ENCODE measurements around the gene AGPAT1. TPM values are rescaled to one million over a fixed set of nuclear protein-coding genes. Genes with fewer than 3 reads are reported as not detected.
A peak's percentile ranks its signal among the peaks of the same experiment; 100 is the strongest.

The AGPAT1 gene
- total and polyA plus RNA-seq, 2 of the 13 experiments (the other 11 are each of a cell fraction or from before 2014, with no cell fraction given) = 51.3 to 139 TPM

- TF ChIP-seq POLR2A (IDR thresholded peaks at IDR 0.05; ENCODE audit: insufficient read depth in 1 of 2, low read depth in 2 of 2, low read length in 2 of 2) = peak in 1 of 2 experiments; percentile 36; a peak in 2 of 4 replicates
- TF ChIP-seq ZNF138 (CRISPR knock-in tag; IDR thresholded peaks at IDR 0.05; ENCODE audit: low read depth) = no peak
- 0 out of 2 replicates have a peak, but pooled peaks have one; percentile 6 for TF ChIP-seq STAG1 (CRISPR knock-in tag; IDR thresholded peaks at IDR 0.05)
- no peak for TF ChIP-seq ZNF143 (CRISPR knock-in tag; IDR thresholded peaks at IDR 0.05)
- TF ChIP-seq POLR2AphosphoS2 (IDR thresholded peaks at IDR 0.05; ENCODE audit: low read depth, low read length) = no peak
Observed at GRCh38 chr6:32181915-32182529, 6.1 kb upstream of the AGPAT1 start (continued).

GRCh38 chr6:32181148-32181702 is 5.3 kb upstream of the AGPAT1 start:
- Histone ChIP-seq H2AFZ (ENCODE audit: low read length) (no peak overlapping the region), H3K4me1 (ENCODE audit: insufficient read depth, low read length) (peaks cover 28% of the 10 kb centered on the region), H3K4me2 (ENCODE audit: low read depth, low read length) (no peak overlapping the region), H4K20me1 (ENCODE audit: insufficient read depth, low read length) (no peaks in the 10 kb centered on the region), H3K4me3 (replicated peaks in 1 of 3; ENCODE audit: insufficient read depth in 1 of 3, low read depth in 2 of 3, low read length in 3 of 3) (no peak overlapping the region), H3K9ac (ENCODE audit: insufficient read depth, low read depth, low read length) (no peak overlapping the region), H3K9me3 (ENCODE audit: low read length) (no peaks in the 10 kb centered on the region), H3K27ac (ENCODE audit: extremely low read length, insufficient read depth, low read length) (no peak overlapping the region), H3K79me2 (ENCODE audit: insufficient read depth, low read length) (peaks cover 20% of the 10 kb centered on the region), H3K27me3 (ENCODE audit: control insufficient read depth in 1 of 2, insufficient read depth in 2 of 2, low read length in 2 of 2) (no peaks in the 10 kb centered on the region), H3K36me3 (replicated peaks in 1 of 2; ENCODE audit: control insufficient read depth in 1 of 2, insufficient read depth in 2 of 2, low read length in 2 of 2) (peaks cover 20 to 33% of the 10 kb centered on the region in 2 experiments; a peak in 4 of 5 replicates)
- BruUV-seq (replicated peaks) = no TSS peak
- ATAC-seq (no peak), DNase-seq (ENCODE audit: low spot score) (no peak), FAIRE-seq (no peak)
- TF ChIP-seq RBFOX2 (IDR thresholded peaks at IDR 0.05; ENCODE audit: low read depth, low read length) (peak; percentile 54), ZNF562 (CRISPR knock-in tag; IDR thresholded peaks at IDR 0.05; ENCODE audit: borderline replicate concordance) (no peak), ZNF747 (CRISPR knock-in tag; IDR thresholded peaks at IDR 0.05; ENCODE audit: borderline replicate concordance) (0 out of 2 replicates have a peak, but pooled peaks have one; percentile 26), ZNF512B (CRISPR knock-in tag; IDR thresholded peaks at IDR 0.05; ENCODE audit: borderline replicate concordance) (no peak), KAT2B (IDR thresholded peaks at IDR 0.05; ENCODE audit: borderline replicate concordance, low read depth, low read length) (no peak), GATAD1 (CRISPR knock-in tag; IDR thresholded peaks at IDR 0.05) (no peak), AGO2 (optimal IDR thresholded peaks at IDR 0.05; ENCODE audit: low read depth, low read length) (peak; percentile 72), POLR2A (IDR thresholded peaks at IDR 0.05; ENCODE audit: insufficient read depth in 1 of 2, low read depth in 2 of 2, low read length in 2 of 2) (peak in 1 of 2 experiments; percentile 30; a peak in 1 of 4 replicates), ZC3H4 (CRISPR knock-in tag; IDR thresholded peaks at IDR 0.05; ENCODE audit: borderline replicate concordance) (no peak), MTA1 (CRISPR knock-in tag; IDR thresholded peaks at IDR 0.05; ENCODE audit: borderline replicate concordance) (0 out of 2 replicates have a peak, but pooled peaks have one; percentile 21), ZNF740 (CRISPR knock-in tag; IDR thresholded peaks at IDR 0.05) (no peak)
- TF ChIP-seq, protein P1, sequence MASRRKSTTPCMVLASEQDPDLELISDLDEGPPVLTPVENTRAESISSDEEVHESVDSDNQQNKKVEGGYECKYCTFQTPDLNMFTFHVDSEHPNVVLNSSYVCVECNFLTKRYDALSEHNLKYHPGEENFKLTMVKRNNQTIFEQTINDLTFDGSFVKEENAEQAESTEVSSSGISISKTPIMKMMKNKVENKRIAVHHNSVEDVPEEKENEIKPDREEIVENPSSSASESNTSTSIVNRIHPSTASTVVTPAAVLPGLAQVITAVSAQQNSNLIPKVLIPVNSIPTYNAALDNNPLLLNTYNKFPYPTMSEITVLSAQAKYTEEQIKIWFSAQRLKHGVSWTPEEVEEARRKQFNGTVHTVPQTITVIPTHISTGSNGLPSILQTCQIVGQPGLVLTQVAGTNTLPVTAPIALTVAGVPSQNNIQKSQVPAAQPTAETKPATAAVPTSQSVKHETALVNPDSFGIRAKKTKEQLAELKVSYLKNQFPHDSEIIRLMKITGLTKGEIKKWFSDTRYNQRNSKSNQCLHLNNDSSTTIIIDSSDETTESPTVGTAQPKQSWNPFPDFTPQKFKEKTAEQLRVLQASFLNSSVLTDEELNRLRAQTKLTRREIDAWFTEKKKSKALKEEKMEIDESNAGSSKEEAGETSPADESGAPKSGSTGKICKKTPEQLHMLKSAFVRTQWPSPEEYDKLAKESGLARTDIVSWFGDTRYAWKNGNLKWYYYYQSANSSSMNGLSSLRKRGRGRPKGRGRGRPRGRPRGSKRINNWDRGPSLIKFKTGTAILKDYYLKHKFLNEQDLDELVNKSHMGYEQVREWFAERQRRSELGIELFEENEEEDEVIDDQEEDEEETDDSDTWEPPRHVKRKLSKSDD (CRISPR knock-in tag; IDR thresholded peaks at IDR 0.05; ENCODE audit: low read depth) = no peak
- CTCF ChIA-PET (ENCODE audit: low intra/inter-chr PET ratio, low total read pairs) = no interaction called here
- in situ Hi-C loops (cut with HindIII; ENCODE audit: extremely low pct_ligation_motif_present, low pct_unique_long_range_greater_than_20kb) = no loop called here
- 97% methylated on average over 15 of the region's 15 CpGs for WGBS (ENCODE audit: low lambda C conversion rate)
- intact Hi-C loops (cut with micrococcal nuclease; ENCODE audit: unreplicated experiment) = no loop called here
- POLR2A ChIA-PET = interaction anchor here (2.4 to 5.8 kb wide), 2 partner anchors 7 to 14 kb away, joined by 18 to 127 read pairs; partner anchors contain the start of gene PBX2
